ENCODE results near the gene TEX19.

GRCh38 chr17:82408938-82409318 lies 49.9 kb downstream of the TEX19 start:
- no peak for TF ChIP-seq CTCF (IDR thresholded peaks at IDR 0.05)
- no peak for TF ChIP-seq POLR2A (IDR thresholded peaks at IDR 0.05)
